ENCODE measurements around the gene HAPLN2.

DNA sequence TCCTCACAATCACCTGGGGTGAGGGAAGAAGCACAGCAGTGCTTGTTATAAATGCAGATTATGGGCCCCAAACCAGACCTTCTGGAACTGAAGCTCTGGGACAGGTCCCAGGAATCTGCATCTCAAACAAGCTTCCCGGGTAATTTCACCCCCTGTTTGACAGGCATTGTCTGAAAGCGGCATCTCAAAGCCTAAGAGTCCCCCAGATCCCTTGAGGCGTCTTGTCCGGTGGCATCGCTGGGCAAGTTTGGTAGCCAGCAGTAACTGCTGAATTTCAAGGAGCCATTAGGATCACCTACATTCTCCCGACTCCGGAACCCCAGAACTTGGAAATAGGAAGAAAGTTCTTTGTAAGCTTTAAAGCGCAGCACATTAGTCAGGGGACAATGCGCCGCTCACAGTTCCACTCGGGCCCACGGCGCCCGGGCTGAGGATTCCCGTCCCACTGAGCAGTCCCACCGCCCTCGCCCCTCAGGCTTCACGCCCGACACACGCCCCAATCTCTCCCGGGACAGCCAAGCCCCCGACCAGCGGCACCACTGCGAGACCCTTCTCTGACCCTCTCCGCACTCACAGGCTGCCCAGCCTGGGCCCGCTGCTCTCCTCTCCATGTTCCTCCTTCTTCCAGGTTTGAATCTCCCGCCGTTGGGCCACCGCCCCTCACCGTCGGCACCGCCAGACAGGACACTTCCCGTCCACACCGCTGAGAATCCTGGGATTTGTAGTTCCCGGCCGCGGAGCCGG is 47.1 kb upstream of the HAPLN2 start, which contains the start of gene IQGAP3:
- peak in 1 of 3 donors; percentile 63 for TF ChIP-seq POLR2AphosphoS5 (IDR thresholded peaks at IDR 0.05)
- TF ChIP-seq POLR2A (IDR thresholded peaks at IDR 0.05): no peak
- TF ChIP-seq CTCF (IDR thresholded peaks at IDR 0.05): no peak

Data from stomach (tissue), 4 donors.